GM12801 (cell line): ENCODE measurements around the gene SPATA6.

Source experiments
- CTCF ChIP-seq: IDR thresholded peaks from one replicate; pipeline ENCODE4 v1.5.1; 2011; ENCODE audit warnings: control low read depth; ENCODE audit not compliant: insufficient read length; ENCODE audit errors: extremely low read depth

The SPATA6 gene

GRCh38 chr1:48405940-48406339 lies 66.1 kb downstream of the SPATA6 start:
- TF ChIP-seq CTCF, result no peak

GRCh38 chr1:48405400-48405799 lies 66.6 kb downstream of the SPATA6 start:
- TF ChIP-seq CTCF, result no peak

GRCh38 chr1:48402599-48402998 lies 69.4 kb downstream of the SPATA6 start:
- TF ChIP-seq CTCF, result no peak

GRCh38 chr1:48396208-48396607 lies 75.8 kb downstream of the SPATA6 start:
- TF ChIP-seq CTCF, result no peak

- TF ChIP-seq CTCF, result no peak
These were observed 80.1 kb downstream of the SPATA6 start for GRCh38 chr1:48391926-48392325.

- no peak for TF ChIP-seq CTCF
These were observed 84.6 kb downstream of the SPATA6 start for GRCh38 chr1:48387409-48387808.

GRCh38 chr1:48374785-48375184 lies 97.2 kb downstream of the SPATA6 start:
- TF ChIP-seq CTCF, result no peak

- no peak for TF ChIP-seq CTCF
These were observed 100.4 kb downstream of the SPATA6 start for GRCh38 chr1:48371598-48371997.
